HG03045 (cell line): ENCODE data around the gene MLANA.
A peak's percentile ranks its signal among the peaks of the same experiment; 100 is the strongest.

Experiments
- ATAC-seq: cut with Tn5 transposase; IDR thresholded peaks from one replicate; pipeline ENCODE4 v1.9.1; 2021; ENCODE audit warnings: mild to moderate bottlenecking, moderate library complexity; ENCODE audit not compliant: unreplicated experiment

Gene MLANA

GRCh38 chr9:5897851-5898250 is 7.2 kb downstream of the MLANA start:
- no peak for ATAC-seq

GRCh38 chr9:5899292-5899691 is 8.6 kb downstream of the MLANA start:
- ATAC-seq = no peak

DNA sequence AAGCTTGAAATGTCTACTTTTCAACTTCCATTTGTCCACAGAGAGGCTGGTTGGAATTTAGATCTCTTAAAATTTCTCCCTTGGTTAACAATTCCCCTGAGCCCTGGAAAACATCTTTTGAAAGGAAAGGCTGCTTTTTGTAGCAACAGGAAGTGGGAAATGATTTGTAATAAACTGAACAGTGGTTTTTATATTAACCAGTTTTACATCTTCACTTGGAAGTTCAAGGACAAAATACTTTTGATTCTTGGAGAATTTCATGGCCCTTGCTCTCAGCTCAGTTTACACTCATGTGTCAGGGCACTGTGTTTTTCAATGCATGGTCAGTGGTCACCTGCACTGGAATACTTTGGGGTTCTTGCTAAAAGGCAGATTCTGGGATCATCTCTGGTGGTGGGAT is 9.9 kb downstream of the MLANA start:
- ATAC-seq = no peak

DNA sequence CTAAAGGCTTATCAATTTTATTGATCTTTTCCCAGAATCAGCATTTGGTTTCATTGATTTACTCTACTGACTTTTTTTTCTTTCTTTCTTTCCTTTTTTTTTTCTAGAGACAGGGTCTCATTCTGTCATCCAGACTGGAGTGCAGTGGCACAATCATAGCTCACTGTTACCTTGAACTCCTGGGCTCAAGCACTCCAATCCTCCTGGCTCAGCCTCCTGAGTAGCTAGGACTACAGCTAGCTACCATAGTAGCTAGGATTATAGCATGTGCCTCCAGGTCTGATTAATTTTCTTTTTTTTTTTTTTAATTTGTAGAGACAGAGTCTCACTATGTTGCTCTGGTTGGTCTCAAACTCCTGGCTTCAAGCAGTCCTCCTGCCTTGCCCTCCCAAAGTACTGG is 11.7 kb downstream of the MLANA start:
- no peak for ATAC-seq

- ATAC-seq = no peak
Observed at GRCh38 chr9:5908918-5909317, 18.2 kb downstream of the MLANA start.

- no peak for ATAC-seq
Observed at GRCh38 chr9:5909976-5910375, 19.3 kb downstream of the MLANA start.

DNA sequence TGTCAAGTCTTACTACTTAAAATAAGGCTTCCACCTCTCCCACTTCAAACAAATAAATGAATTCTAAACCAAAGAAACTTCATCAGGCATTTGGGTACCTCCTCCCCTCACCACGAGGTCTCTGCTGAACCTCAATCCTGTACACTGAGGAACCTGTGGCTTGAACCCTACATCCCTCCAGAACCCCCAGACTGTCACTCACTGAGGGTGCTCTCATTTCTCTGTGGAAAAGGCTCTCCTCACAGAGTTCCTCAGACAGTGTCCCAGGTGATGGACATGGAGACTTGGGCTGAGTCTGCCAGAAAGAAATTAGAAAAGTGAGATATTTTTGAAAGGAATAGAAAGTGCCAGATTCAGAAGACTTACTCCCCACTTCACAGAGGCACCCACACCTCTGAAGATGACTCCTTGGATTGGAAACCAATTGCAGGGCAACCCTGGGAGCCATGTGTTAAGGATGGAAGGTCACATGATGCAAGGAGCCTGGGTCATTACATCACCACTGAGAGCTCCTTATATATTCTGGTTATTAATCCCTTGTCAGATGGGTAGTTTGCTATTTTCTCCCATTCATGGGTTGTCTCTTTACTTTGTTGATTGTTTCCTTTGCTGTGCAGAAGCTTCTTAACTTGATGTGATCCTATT is 19.8 kb downstream of the MLANA start:
- no peak for ATAC-seq

DNA sequence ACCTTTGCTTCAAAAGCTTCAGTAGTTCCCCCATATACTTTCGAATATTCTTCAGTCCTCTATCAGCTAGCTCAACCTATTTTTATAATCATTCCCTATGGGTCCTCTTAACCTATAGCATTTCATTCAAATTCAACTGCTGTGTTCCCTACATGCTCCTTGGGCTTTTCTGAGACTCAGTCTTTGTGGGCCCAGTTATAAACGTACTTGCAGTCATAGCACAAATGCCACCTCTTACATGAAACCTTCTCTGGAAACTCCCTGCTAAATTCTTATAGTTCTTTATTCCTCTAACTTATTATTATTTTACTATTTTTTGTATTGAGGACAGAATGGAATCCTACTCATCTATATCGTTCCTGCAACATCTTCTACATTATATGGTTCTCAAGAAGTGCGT is 24.7 kb downstream of the MLANA start:
- no peak for ATAC-seq

- no peak for ATAC-seq
Observed at GRCh38 chr9:5917273-5917672, 26.6 kb downstream of the MLANA start.

GRCh38 chr9:5917888-5918287 is 27.2 kb downstream of the MLANA start:
- no peak for ATAC-seq

GRCh38 chr9:5918460-5918859 is 27.8 kb downstream of the MLANA start:
- no peak for ATAC-seq

DNA sequence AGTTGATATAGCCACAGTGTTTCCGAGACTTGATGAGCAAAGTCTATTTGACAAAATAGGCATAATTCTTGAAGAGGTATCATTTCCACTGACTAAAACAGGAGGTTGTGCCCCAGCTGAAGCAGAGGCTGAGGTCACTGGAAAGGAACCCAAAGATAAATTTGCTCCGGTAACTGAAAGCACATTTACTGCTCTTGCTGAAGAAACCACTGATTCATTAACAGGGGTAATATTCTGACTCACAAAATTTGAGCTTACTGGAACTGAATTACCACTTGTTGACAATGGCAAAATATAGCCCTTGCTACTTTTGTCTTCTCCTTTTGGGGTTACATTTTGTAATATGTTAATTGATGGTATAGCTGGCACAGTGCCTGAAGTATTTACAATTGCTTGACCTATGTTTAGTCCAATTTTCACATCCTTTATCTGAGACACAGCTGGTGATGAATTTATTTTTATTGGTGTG is 30.2 kb downstream of the MLANA start:
- peak; percentile 82 for ATAC-seq

DNA sequence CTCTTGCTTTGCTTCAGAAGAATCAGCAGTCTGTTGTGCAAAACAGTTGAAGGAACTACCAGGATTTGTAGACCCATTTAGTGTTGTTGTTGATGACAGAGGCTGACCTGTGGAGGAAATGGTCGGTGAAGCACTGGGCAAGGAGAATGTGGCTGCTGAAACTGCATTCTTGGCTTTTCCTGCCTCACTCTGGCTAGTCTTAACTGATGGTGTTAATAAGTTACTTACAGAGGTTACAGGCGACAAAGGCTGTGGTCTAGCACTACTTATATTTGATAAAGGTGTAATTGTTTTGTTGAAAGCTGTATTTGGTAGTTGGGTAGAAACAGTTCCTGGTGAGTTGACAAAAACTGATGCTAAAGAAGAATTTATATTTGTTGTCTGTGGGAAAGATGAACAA is 31.5 kb downstream of the MLANA start:
- ATAC-seq = no peak

DNA sequence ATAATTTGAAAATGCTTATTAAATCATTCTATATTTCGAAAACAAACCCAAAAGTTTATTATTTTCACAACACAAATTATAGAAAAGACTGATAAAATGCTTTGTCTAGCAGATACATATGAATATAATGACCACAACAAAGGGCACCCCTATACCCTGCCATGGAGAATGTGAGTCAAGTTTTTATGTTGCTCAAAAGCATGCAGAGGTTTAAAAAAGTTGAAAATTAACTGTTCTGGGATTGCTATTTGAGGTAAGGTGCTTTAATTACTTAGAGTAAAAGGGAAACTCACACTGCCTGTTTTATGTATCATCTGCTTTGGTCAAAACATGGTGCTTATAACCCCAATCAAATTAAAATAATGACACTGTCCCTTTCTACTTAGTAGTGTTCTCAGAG is 41.0 kb downstream of the MLANA start:
- ATAC-seq = no peak

GRCh38 chr9:5938449-5938848 is 47.8 kb downstream of the MLANA start:
- ATAC-seq = no peak

GRCh38 chr9:5939530-5939929 is 48.8 kb downstream of the MLANA start:
- ATAC-seq = no peak

GRCh38 chr9:5941214-5941613 is 50.5 kb downstream of the MLANA start:
- ATAC-seq = no peak

DNA sequence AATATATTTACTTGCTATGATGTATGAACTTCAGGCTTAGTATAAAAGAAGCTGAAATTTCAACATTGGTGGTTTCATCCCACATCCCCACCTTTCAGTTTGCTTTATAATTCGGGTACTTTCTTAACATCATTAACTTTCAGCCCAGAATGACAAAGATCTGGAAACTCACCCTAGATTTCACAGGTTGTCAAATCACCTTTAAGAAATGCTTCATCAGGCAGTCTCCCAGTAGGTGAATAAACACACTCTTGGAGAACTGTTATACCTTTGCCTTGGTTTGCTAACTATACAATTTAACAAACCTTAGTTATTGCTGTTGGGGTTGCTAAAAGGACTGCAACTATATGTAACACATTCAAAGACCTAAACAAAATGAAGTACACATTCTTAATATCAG is 54.4 kb downstream of the MLANA start:
- no peak for ATAC-seq

GRCh38 chr9:5947912-5948311 is 57.2 kb downstream of the MLANA start:
- ATAC-seq = no peak

- ATAC-seq = peak; percentile 68
Observed at GRCh38 chr9:5949103-5949699, 58.5 kb downstream of the MLANA start.

GRCh38 chr9:5950261-5950660 is 59.6 kb downstream of the MLANA start:
- no peak for ATAC-seq

- ATAC-seq = no peak
Observed at GRCh38 chr9:5951686-5952211, 61.1 kb downstream of the MLANA start.
